GM12878 (cell line): ENCODE results near the gene SPC24. TPM values are rescaled to one million over a fixed set of nuclear protein-coding genes. Genes with fewer than 3 reads are reported as not detected.

Experiments used
- ATAC-seq: fragments of 200-7000 bp; cut with Tn5 transposase; 3 replicates; pipeline ENCODE4 v1.9.1; 2020; ENCODE audit warnings: mild to moderate bottlenecking, moderate library complexity
- BruUV-seq: library from RNA; stranded (reverse); fragments of 400-500 nt; replicated peaks from 2 replicates; lab custom pipeline; 2021; lab: Mats Ljungman, UMichigan
- CTCF ChIA-PET: fragments of 300-600 bp; sonication (Branson Sonifier 250); formaldehyde crosslinking; extraction: SDS; loops from one replicate; lab custom pipeline; 2021; ENCODE audit warnings: inconsistent platforms; lab: Yijun Ruan, JAX
- POLR2A ChIA-PET: fragments of 350-600 bp; formaldehyde crosslinking; extraction: SDS; loops from one replicate; lab custom pipeline; 2021; ENCODE audit warnings: inconsistent platforms; lab: Charles Lee
- RAD21 ChIA-PET: fragments of 300-600 bp; sonication (Branson Sonifier 250); formaldehyde crosslinking; loops from one replicate; lab custom pipeline; 2023; ENCODE audit warnings: antibody characterized with exemption; ENCODE audit not compliant: unreplicated experiment; lab: Charles Lee
- SMC1A ChIA-PET: fragments of 300-600 bp; sonication (Branson Sonifier 250); formaldehyde crosslinking; loops from one replicate; lab custom pipeline; 2023; ENCODE audit not compliant: unreplicated experiment, uncharacterized antibody; lab: Charles Lee
- DNase-seq: peaks from one replicate; pipeline ENCODE4 v3.0.0-alpha.2; 2011; ENCODE audit warnings: low read depth, low spot score
- FAIRE-seq: peaks from 3 replicates; lab custom pipeline; 2011; peaks lifted over from hg19 to GRCh38; lab: Jason Lieb, UNC
- H2AFZ ChIP-seq: 2 replicates; pipeline ENCODE4 v1.6.0; 2011; ENCODE audit warnings: low read depth, low read length, control low read depth; ENCODE audit not compliant: control insufficient read depth
- H3K27ac ChIP-seq: 2 replicates; pipeline ENCODE4 v1.5.1; 2011; ENCODE audit warnings: control low read depth; ENCODE audit not compliant: control insufficient read depth, insufficient read depth
- H3K27me3 ChIP-seq, 2 experiments: replicated peaks in 1 of 2; 2 replicates each; pipeline versions ENCODE4 v1.6.0 to v1.6.1; 2011; ENCODE audit warnings: low read length in 1 of 2; ENCODE audit not compliant: control insufficient read depth in 2 of 2, insufficient read depth in 2 of 2
- H3K36me3 ChIP-seq, 2 experiments: 2 replicates each; pipeline ENCODE4 v1.5.1; 2011; ENCODE audit warnings: low read length in 1 of 2; ENCODE audit not compliant: control insufficient read depth in 2 of 2, insufficient read depth in 2 of 2
- H3K4me1 ChIP-seq: 2 replicates; pipeline ENCODE4 v1.6.1; 2011; ENCODE audit warnings: mild to moderate bottlenecking, low read length, moderate library complexity, mixed read lengths; ENCODE audit not compliant: control insufficient read depth, insufficient read depth
- H3K4me2 ChIP-seq: 2 replicates; pipeline ENCODE4 v1.6.0; 2011; ENCODE audit warnings: control low read depth; ENCODE audit not compliant: control insufficient read depth, insufficient read depth
- H3K4me3 ChIP-seq: fragments of 200-600 bp; sonication (generic); 2 replicates; pipeline ENCODE4 v1.5.1; 2016
- H3K79me2 ChIP-seq: 2 replicates; pipeline ENCODE4 v1.6.0; 2011; ENCODE audit warnings: low read length; ENCODE audit not compliant: control insufficient read depth, insufficient read depth
- H3K9ac ChIP-seq: 2 replicates; pipeline ENCODE4 v1.8.0; 2011; ENCODE audit warnings: low read length, control low read depth, mixed read lengths; ENCODE audit not compliant: control insufficient read depth, insufficient read depth
- H3K9me3 ChIP-seq: replicated peaks from 3 replicates; pipeline ENCODE4 v1.5.1; 2011; ENCODE audit warnings: mild to moderate bottlenecking, low read length; ENCODE audit not compliant: control insufficient read depth, insufficient read depth
- H4K20me1 ChIP-seq: 2 replicates; pipeline ENCODE4 v1.6.0; 2011; ENCODE audit not compliant: control insufficient read depth, insufficient read depth
- CBFB ChIP-seq: IDR thresholded peaks from 2 replicates; pipeline ENCODE4 v1.6.1; 2016; ENCODE audit warnings: antibody characterized with exemption, low read depth
- CEBPZ ChIP-seq: fragments of 150-350 bp; IDR thresholded peaks from 2 replicates; pipeline ENCODE4 v1.6.1; 2016; ENCODE audit warnings: low read depth, low read length
- ELK1 ChIP-seq: IDR thresholded peaks from 2 replicates; pipeline ENCODE4 v1.6.1; 2012; ENCODE audit warnings: low read depth, low read length, improper control_type of control experiment
- GABPA ChIP-seq: IDR thresholded peaks from 2 replicates; pipeline ENCODE4 v1.6.1; 2014; ENCODE audit warnings: antibody characterized with exemption, low read depth, mild to moderate bottlenecking, inconsistent platforms
- IRF3 ChIP-seq: fragments of 450-650 bp; IDR thresholded peaks from 2 replicates; pipeline ENCODE4 v1.6.1; 2014; ENCODE audit warnings: mild to moderate bottlenecking
- LARP7 ChIP-seq: fragments of 450-650 bp; IDR thresholded peaks from 2 replicates; pipeline ENCODE4 v1.6.1; 2017; ENCODE audit warnings: mild to moderate bottlenecking
- RUNX3 ChIP-seq: IDR thresholded peaks from 2 replicates; pipeline ENCODE4 v1.6.1; 2012; ENCODE audit warnings: low read length, inconsistent platforms
- YBX1 ChIP-seq: fragments of 450-650 bp; IDR thresholded peaks from 2 replicates; pipeline ENCODE4 v1.6.1; 2016; ENCODE audit warnings: antibody characterized with exemption
- ZBTB33 ChIP-seq: fragments of 450-650 bp; IDR thresholded peaks from 2 replicates; pipeline ENCODE4 v1.6.1; 2017; ENCODE audit warnings: mild to moderate bottlenecking
- ZBTB4 ChIP-seq: fragments of 450-650 bp; formaldehyde crosslinking; IDR thresholded peaks from 2 replicates; pipeline ENCODE4 v1.4.0; 2022; ENCODE audit warnings: mild to moderate bottlenecking, moderate library complexity
- whole genome bisulfite sequencing: methylation state at CpG from one replicate; pipeline ENCODE4 v1.1.6; 2016; ENCODE audit warnings: low lambda C conversion rate; ENCODE audit not compliant: insufficient replicate concordance, insufficient coverage; ENCODE audit errors: missing lambda C conversion rate; 5-methylcytosine and 5-hydroxymethylcytosine counted together
- in situ Hi-C: fragments of 300-500 bp; cut with MboI; formaldehyde crosslinking; loops from 9 replicates; pipeline ENCODE4 v1.14.3; 2018; ENCODE audit warnings: mixed read lengths
- intact Hi-C: fragments of 100-400 bp; cut with micrococcal nuclease; formaldehyde crosslinking; loops from one replicate; pipeline ENCODE4 v1.14.2; 2022; ENCODE audit not compliant: unreplicated experiment
- polyA plus RNA-seq, 11 experiments: library from polyadenylated mRNA; depleted of rRNA in 4 of 11; unstranded in 6 of 11; stranded (reverse) in 5 of 11; fragments of >200 nt; fragmentation: Nextera tagmentation in 4 of 11; fragmentation: Illumina TruSeq in 1 of 11; extraction: Ambion mirVana in 4 of 11; extraction: Trizol in 1 of 11; gene quantifications; 1 replicate in 1 of 11; 2 replicates in 10 of 11; pipeline versions ENCODE4 v1.2.1 to v1.2.3, GENCODE V29; 2011 to 2016; ENCODE audit warnings: inconsistent platforms in 2 of 11, missing spikeins in 2 of 11, low read depth in 1 of 11
- total RNA-seq, 4 experiments: library from RNA; depleted of rRNA in 3 of 4; stranded (reverse); fragments of >200 nt in 3 of 4; fragmentation: Illumina TruSeq in 1 of 4; extraction: Trizol in 1 of 4; gene quantifications; 2 replicates each; pipeline versions ENCODE4 v1.2.1 to v1.2.3, GENCODE V29; 2013 to 2021

SPC24 gene
- total and polyA plus RNA-seq, 10 of the 15 experiments (the other 5 are each of a cell fraction or from before 2014, with no cell fraction given) = 9.4 to 72.6 (median 40.7) TPM

- no peak overlapping the region for H3K4me3 ChIP-seq
- intact Hi-C loops = no loop called here
- ATAC-seq (no peak), FAIRE-seq (no peak), DNase-seq (no peak)
- H2AFZ ChIP-seq = no peak overlapping the region
- SMC1A ChIA-PET = interaction anchor here (1.7 kb wide), 1 partner anchor 43 kb away, joined by 7 read pairs; the partner anchor contains the start of gene SPC24
- no peaks in the 10 kb centered on the region for H3K9me3 ChIP-seq
- no peak overlapping the region for H3K4me2 ChIP-seq
- CTCF ChIA-PET = interaction anchor here (0.6 to 0.7 kb wide), 2 partner anchors 72 to 93 kb away, joined by 3 to 4 read pairs; no protein-coding TSS in a partner anchor
- POLR2A ChIA-PET = interaction anchor here (0.9 kb wide), 1 partner anchor 11 kb away, joined by 3 read pairs; no protein-coding TSS in a partner anchor
- no peak overlapping the region for H3K9ac ChIP-seq
- no peaks in the 10 kb centered on the region; a peak in 1 of 4 replicates for H3K36me3 ChIP-seq
- no TSS peak for BruUV-seq
- peaks cover 3% of the 10 kb centered on the region for H3K79me2 ChIP-seq
- H4K20me1 ChIP-seq = no peaks in the 10 kb centered on the region
- in situ Hi-C loops = no loop called here
- RAD21 ChIA-PET = interaction anchor here (0.6 to 1.5 kb wide), 2 partner anchors 16 to 261 kb away, joined by 3 read pairs; no protein-coding TSS in a partner anchor
- H3K27me3 ChIP-seq = no peaks in the 10 kb centered on the region
- H3K4me1 ChIP-seq = peaks cover 11% of the 10 kb centered on the region
- 67% methylated on average over 7 of the region's 7 CpGs for WGBS
- no peak overlapping the region for H3K27ac ChIP-seq
- TF ChIP-seq YBX1 = no peak
- TF ChIP-seq RUNX3 = no peak
- no peak for TF ChIP-seq IRF3
- TF ChIP-seq ELK1 = no peak
- no peak for TF ChIP-seq ZBTB4 (CRISPR knock-in tag)
- no peak for TF ChIP-seq ZBTB33
- no peak for TF ChIP-seq CBFB
- no peak for TF ChIP-seq GABPA
- TF ChIP-seq LARP7 = no peak
- TF ChIP-seq CEBPZ = no peak
Observed at GRCh38 chr19:11198769-11199424, 43.3 kb upstream of the SPC24 start.
